Stimulated activated CD4-positive, alpha-beta T cell treated with anti-CD3 and anti-CD28 coated beads, Interleukin-1b, Interleukin-23, amount 100 ng/mL, for 48 hours (primary cell): Measurements from ENCODE around the gene AR.
"Not testable (repeated sequence)": the region's sequence is repeated elsewhere in the genome, so short reads cannot be mapped to it uniquely, and the experiment has no call there.

Experiments used
- DNase-seq: peaks from one replicate; pipeline ENCODE4 v3.0.0-alpha.2; 2020

The AR gene

DNA sequence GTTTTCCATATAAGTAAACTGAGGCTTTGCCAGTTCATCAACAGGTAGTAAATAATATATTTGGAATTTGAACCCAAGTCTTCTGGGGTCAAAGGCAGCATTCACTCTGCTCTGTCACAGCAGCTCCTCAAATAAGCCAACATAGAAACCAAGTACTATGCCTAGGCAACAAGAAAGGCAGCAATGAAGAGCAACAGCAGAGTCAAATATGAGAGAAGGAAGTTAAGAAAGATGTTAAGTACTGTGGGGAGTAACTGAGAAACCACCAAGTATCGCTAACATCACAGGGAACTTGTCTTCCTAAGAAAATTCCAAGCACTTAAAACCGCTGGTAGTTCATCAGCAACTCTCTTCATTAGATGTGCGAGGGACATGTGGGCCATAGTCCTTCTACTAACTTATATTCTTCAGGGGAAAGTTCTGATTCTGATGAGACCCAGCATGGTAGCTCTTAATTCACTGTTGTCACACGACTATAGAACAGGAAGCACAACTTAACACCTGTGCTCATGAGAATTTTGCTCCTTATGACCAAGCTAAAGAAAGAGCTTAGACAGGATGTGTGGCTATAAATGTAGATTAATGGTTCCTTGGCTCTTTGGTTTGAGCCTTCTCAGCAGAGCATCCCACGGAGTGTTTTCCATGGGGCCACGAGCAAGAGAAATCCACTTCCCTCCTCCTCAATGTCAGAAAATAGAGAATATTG lies 107.8 kb downstream of the AR start:
- DNase-seq, result no peak

- DNase-seq, result no peak
Observed at GRCh38 chrX:67652543-67652942, 108.7 kb downstream of the AR start.

DNA sequence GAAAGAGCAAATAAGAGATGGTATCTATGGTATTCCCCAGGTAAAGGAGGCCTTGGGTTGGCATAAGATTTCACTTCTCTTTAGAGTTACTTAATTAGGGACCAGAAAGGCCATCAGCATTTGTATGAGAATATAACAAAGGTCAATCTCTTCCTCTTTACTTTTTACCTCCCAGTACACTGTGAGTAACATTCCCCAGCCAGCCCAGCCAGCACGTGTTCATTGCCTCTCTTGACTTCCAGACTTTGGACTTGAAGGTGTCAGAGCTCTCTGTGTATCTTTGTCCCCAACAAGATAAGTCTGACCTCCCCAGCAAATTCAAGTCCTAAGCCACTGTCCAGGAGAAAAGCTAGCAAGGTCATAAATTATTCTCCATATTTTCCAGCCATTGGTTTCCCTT lies 110.5 kb downstream of the AR start:
- DNase-seq, result no peak

- DNase-seq, result no peak
Observed at GRCh38 chrX:67665583-67665982, 121.8 kb downstream of the AR start.

DNA sequence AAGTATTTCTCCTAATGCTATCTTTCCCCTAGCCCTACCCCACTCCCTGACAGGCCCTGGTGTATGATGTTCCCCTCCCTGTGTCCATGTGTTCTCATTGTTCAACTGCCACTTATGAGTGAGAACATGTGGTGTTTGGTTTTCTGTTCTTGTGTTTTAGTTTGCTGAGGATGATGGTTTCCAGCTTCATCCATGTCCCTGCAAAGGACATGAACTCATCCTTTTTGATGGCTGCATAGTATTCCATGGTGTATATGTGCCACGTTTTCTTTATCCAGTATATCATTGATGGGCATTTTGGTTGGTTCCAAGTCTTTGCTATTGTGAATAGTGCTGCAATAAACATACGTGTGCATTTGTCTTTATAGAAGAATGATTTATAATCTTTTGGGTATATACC lies 126.9 kb downstream of the AR start:
- not testable (repeated sequence) for DNase-seq

- no peak for DNase-seq
Observed at GRCh38 chrX:67673741-67674274, 130.0 kb downstream of the AR start.

GRCh38 chrX:67674741-67675140 lies 130.9 kb downstream of the AR start:
- no peak for DNase-seq

- no peak for DNase-seq
Observed at GRCh38 chrX:67684136-67684535, 140.3 kb downstream of the AR start.

GRCh38 chrX:67692246-67692645 lies 148.4 kb downstream of the AR start:
- no peak for DNase-seq

DNA sequence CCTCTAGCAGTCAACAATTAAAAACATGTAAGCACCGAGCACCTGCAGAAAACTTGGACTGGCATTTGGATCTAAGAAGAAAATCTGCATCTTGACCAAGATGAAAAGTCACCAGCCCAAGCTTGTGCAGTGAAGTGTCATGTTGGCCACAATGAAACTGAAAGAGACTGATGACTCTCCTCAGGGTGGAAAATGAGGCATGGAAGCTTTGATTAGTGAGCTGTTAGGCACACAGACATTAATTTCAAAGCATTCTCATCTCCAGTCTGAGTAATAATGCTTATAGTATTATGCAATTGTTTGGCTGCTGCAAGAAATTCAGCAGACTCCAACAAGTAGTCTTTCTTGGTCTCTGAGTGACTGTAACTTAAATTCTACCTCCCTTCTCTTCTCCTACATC lies 150.1 kb downstream of the AR start:
- no peak for DNase-seq

DNA sequence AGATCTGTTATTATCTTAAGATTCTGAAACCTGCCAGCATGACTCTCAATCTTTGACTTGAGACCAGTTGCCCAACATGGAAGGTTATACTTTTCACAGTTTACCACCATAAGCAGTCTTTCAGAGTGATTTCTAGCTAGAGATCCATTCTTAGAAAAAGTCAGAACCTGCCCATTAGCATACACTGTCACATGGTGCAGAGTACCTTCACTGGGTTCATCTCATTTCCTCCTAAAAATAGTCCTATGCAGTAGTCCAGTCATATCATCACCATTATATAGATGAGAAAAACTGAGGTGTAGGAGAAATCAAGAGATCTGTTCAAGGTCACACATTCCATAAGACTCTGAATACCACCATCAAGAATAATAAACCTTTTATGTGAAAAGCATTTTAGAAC lies 153.6 kb downstream of the AR start:
- no peak for DNase-seq

DNA sequence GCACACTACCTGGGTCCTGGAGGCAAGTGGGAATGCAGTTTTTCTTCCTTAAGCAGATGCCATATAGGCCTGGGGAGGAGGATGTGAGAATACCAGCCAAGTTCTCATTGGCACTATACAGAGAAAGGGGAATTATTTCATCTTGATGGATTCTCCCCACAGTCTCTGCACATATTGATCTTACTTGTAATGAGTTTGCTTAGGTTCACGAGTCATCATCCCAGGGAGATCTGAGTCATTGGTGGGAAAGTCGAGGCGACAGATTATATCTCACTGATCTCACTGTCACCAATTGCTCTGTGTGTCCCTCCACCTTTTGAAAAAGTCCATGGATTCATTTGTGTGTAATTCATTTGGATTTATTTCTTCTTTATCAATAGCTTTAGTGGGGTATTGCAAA lies 156.8 kb downstream of the AR start:
- DNase-seq, result no peak

DNA sequence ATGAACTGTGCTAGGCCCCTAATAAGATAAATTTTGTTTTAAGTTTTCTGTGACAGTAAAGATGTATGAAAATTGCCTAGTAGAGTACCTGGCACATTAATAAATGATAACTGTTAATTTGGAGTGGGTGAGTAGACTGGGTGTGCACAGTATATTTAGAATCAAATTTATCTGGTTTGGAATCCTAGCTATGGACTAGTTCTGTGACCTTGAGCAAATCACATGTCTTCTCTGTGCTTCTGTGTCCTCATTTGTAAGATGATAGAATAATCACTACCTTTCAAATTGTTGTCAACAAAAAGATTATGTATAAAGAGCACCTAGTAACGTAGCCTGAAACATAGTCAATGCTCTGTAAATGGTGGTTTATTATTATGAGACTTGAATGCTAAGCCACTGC lies 170.2 kb downstream of the AR start:
- DNase-seq, result no peak

- no peak for DNase-seq
Observed at GRCh38 chrX:67717571-67717970, 173.8 kb downstream of the AR start.

DNA sequence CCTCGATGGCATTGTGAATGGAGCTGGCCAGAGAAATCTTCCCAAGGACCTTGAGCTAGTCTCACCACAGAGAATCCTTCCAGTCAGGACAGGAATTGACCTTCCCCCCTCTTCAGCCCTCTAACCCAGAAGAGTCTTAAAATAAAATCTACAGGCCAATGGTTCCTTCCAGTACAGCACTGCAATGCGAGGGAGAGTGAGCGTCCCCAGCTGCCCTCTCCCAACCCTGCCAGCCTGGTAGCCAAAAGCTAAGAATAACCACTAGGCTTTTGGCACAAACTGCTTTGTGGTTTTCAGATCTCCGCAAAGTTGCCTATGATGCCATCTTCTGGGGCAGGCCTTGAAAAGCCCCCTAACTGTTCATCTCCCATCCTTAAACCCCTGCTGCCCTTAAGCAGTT lies 175.1 kb downstream of the AR start:
- no peak for DNase-seq

- no peak for DNase-seq
Observed at GRCh38 chrX:67720344-67720743, 176.5 kb downstream of the AR start.

DNA sequence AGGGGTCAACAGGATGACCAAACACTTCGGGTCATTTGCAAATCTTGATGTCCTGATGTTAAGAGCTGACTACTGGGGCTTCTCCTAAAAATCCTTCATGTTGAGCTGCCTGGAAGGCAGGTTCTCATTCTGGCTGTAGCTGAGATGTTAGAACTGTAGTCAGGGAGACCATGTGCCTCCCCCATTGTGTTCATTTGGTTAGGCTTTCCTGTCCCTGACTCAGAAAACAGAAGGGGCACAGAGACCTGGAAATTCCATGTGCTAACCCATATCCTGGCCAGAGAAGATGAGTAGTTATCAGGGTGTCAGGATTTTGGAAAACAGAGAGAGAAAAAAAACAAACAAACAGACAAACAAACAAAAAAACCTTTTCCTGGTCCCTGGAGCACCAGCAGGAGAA lies 177.5 kb downstream of the AR start:
- no peak for DNase-seq

DNA sequence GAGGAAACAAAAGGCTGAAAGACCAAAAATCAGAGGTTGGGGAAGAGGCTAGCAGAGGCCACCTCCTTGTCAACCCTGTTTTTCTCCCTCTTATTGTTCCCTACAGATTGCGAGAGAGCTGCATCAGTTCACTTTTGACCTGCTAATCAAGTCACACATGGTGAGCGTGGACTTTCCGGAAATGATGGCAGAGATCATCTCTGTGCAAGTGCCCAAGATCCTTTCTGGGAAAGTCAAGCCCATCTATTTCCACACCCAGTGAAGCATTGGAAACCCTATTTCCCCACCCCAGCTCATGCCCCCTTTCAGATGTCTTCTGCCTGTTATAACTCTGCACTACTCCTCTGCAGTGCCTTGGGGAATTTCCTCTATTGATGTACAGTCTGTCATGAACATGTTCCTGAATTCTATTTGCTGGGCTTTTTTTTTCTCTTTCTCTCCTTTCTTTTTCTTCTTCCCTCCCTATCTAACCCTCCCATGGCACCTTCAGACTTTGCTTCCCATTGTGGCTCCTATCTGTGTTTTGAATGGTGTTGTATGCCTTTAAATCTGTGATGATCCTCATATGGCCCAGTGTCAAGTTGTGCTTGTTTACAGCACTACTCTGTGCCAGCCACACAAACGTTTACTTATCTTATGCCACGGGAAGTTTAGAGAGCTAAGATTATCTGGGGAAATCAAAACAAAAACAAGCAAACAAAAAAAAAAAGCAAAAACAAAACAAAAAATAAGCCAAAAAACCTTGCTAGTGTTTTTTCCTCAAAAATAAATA lies 179.9 kb downstream of the AR start:
- no peak for DNase-seq

DNA sequence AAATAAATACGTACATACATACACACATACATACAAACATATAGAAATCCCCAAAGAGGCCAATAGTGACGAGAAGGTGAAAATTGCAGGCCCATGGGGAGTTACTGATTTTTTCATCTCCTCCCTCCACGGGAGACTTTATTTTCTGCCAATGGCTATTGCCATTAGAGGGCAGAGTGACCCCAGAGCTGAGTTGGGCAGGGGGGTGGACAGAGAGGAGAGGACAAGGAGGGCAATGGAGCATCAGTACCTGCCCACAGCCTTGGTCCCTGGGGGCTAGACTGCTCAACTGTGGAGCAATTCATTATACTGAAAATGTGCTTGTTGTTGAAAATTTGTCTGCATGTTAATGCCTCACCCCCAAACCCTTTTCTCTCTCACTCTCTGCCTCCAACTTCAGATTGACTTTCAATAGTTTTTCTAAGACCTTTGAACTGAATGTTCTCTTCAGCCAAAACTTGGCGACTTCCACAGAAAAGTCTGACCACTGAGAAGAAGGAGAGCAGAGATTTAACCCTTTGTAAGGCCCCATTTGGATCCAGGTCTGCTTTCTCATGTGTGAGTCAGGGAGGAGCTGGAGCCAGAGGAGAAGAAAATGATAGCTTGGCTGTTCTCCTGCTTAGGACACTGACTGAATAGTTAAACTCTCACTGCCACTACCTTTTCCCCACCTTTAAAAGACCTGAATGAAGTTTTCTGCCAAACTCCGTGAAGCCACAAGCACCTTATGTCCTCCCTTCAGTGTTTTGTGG lies 180.7 kb downstream of the AR start:
- DNase-seq, result no peak

DNA sequence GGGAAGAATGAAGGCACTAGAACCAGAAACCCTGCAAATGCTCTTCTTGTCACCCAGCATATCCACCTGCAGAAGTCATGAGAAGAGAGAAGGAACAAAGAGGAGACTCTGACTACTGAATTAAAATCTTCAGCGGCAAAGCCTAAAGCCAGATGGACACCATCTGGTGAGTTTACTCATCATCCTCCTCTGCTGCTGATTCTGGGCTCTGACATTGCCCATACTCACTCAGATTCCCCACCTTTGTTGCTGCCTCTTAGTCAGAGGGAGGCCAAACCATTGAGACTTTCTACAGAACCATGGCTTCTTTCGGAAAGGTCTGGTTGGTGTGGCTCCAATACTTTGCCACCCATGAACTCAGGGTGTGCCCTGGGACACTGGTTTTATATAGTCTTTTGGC lies 181.7 kb downstream of the AR start:
- no peak for DNase-seq

DNA sequence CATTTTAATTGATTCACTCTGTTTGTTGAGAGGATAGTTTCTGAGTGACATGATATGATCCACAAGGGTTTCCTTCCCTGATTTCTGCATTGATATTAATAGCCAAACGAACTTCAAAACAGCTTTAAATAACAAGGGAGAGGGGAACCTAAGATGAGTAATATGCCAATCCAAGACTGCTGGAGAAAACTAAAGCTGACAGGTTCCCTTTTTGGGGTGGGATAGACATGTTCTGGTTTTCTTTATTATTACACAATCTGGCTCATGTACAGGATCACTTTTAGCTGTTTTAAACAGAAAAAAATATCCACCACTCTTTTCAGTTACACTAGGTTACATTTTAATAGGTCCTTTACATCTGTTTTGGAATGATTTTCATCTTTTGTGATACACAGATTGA lies 182.2 kb downstream of the AR start:
- no peak for DNase-seq

- DNase-seq, result no peak
Observed at GRCh38 chrX:67727576-67727975, 183.8 kb downstream of the AR start.

- DNase-seq, result no peak
Observed at GRCh38 chrX:67730296-67730695, 186.5 kb downstream of the AR start.

DNA sequence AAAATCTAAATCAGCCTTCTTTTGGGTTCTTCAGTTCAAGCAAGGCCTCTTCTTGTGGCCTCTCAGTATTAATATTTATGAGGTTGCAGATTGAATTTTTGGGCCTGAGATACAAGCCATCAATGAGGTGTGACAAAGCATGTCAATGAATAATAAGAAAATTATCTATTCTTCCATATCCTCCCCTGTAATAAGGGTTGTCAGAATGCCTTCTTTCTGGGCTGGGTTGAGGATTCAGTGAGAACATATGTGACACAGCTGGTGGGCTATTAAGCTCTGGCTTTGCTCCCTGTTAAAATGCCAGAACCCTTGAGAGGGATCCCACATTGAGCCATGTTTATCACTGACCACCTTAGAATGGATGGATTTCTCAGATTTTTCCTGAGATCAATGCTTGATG lies 187.2 kb downstream of the AR start:
- no peak for DNase-seq
